Kidney (tissue), 14 donors: ENCODE measurements around the gene KLHL30. TPM values are rescaled to one million over a fixed set of nuclear protein-coding genes. Genes with fewer than 3 reads are reported as not detected.

Source experiments
- DNase-seq, 5 donors: peaks; one replicate each; pipeline ENCODE4 v3.0.0-alpha.2; 2013 to 2020
- FAIRE-seq: peaks from 2 replicates; lab custom pipeline; 2012; peaks lifted over from hg19 to GRCh38; lab: Jason Lieb, UNC
- H3K27ac ChIP-seq, 2 donors: one replicate each; pipeline ENCODE4 v1.7.0; 2013; ENCODE audit warnings: low read depth in 2 of 2, low read length in 2 of 2, inconsistent platforms in 1 of 2
- H3K27me3 ChIP-seq: one replicate; pipeline ENCODE4 v1.7.1; 2013; ENCODE audit warnings: low read length, inconsistent platforms; ENCODE audit not compliant: control insufficient read depth, insufficient read depth
- H3K36me3 ChIP-seq, 3 donors: one replicate each; pipeline versions ENCODE4 v1.7.0 to v1.7.1; 2013; ENCODE audit warnings: low read length in 3 of 3, control low read depth in 1 of 3, inconsistent platforms in 1 of 3; ENCODE audit not compliant: insufficient read depth in 3 of 3, control insufficient read depth in 2 of 3
- H3K4me1 ChIP-seq, 3 donors: one replicate each; pipeline versions ENCODE4 v1.7.0 to v1.7.1; 2013; ENCODE audit warnings: low read length in 3 of 3, inconsistent platforms in 1 of 3, low read depth in 1 of 3; ENCODE audit not compliant: control insufficient read depth in 2 of 3, insufficient read depth in 2 of 3
- H3K4me3 ChIP-seq, 3 donors: one replicate each; pipeline versions ENCODE4 v1.7.0 to v1.8.1; 2013; ENCODE audit warnings: low read length in 3 of 3, control low read depth in 1 of 3, inconsistent platforms in 1 of 3
- H3K9ac ChIP-seq, 3 donors: one replicate each; pipeline versions ENCODE4 v1.7.0 to v1.7.1; 2013; ENCODE audit warnings: low read length in 3 of 3, control low read depth in 1 of 3, inconsistent platforms in 1 of 3
- H3K9me3 ChIP-seq, 3 donors: one replicate each; pipeline versions ENCODE4 v1.7.0 to v1.7.1; 2013; ENCODE audit warnings: low read length in 3 of 3, control low read depth in 1 of 3, inconsistent platforms in 1 of 3; ENCODE audit not compliant: control insufficient read depth in 2 of 3, insufficient read depth in 1 of 3
- CTCF ChIP-seq: IDR thresholded peaks from 3 replicates; pipeline ENCODE4 v1.5.1; 2012; ENCODE audit warnings: mild to moderate bottlenecking, moderate library complexity, borderline replicate concordance; ENCODE audit not compliant: insufficient read depth; ENCODE audit errors: extremely low read depth
- intact Hi-C: fragments of 100-400 bp; cut with DNase I; formaldehyde crosslinking; loops from one replicate; pipeline ENCODE4 v1.11.1; 2022
- polyA plus RNA-seq: library from polyadenylated mRNA; stranded (reverse); fragments of 350-450 nt; fragmentation: Illumina TruSeq; extraction: RNeasy Lipid Tissue Mini Kit (QIAGEN cat#74804); gene quantifications from one replicate; pipeline ENCODE4 v1.2.3, GENCODE V29; 2014; ENCODE audit warnings: low read depth, low replicate concordance; ENCODE audit not compliant: insufficient read depth
- total RNA-seq: library from RNA; stranded (reverse); fragmentation: NEBNext Ultra II Directional; extraction: Animal tissue kit (Norgen Biotek cat#: 25700); gene quantifications from one replicate; pipeline ENCODE4 v1.2.1, GENCODE V29; 2021
- donor health status: control.
- donor health status: control.
- donor health status: control.
- donor health status: control.
- donor health status: control.
- donor health status: DM: yes; HTN: yes; CAD: no.
- donor health status: Normal renal cell carcinoma (clear cell type).

Gene KLHL30
- total and polyA plus RNA-seq, 2 donors from 2014 or later, result 0.24 to 5.7 TPM

DNA sequence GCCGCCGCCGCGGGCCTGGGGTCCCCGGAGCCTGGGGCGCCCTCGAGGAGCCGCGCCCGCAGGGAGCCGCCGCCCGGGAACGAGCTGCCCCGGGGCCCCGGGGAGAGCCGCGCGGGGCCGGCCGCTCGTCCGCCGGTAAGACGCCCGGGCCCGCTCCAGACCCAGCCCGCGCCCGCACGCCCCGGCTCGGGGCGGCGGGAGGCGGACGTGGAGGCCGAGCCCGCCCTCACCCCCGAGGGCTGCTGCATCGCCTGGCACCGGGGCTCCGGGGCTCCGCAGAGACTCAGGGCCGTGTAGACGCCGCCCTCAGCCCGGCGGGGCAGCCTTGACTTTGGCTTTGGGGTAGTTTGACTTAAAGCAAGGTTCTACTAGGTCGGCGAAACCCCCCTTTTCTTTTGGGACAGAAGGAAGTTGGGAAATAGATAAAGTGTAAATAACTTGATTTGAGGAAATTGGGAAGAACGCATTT, 20.6 kb downstream of the KLHL30 start:
- no peak overlapping the region for H3K9ac ChIP-seq
- no peak for FAIRE-seq
- peak in 2 of 5 donors; percentile 58 to 73 for DNase-seq

DNA sequence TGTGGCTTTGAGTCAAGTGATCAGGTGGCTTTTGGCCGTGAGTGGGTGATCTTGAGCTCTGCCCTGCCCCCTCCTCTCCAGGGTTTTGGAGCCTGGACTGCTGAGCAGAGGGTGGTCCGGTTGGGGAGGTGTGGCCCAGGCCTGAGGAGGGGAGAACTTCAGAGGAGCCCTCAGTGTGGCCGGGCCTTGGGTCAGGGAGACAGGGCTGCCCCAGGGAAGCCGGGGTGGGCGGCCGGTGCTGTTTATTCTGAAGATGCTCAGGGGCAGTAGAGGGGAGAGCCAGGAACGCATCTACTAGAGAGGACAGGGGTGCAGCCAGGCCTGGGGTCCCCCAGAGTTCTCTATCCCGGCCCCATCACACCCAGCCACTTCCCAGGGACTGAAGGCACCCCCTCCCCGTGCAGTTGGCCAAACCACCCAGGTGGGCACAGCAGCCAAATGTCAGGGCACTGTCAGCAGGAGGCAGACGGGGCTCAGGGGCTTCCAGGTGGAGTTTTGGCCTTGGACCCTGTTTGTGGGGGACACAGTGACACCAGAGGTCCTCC, 21.3 kb downstream of the KLHL30 start:
- Histone ChIP-seq H3K36me3 (no peaks in the 10 kb centered on the region), H3K4me3 (no peak overlapping the region), H3K27ac (no peak overlapping the region), H3K9me3 (no peaks in the 10 kb centered on the region), H3K9ac (no peak overlapping the region), H3K4me1 (no peaks in the 10 kb centered on the region), H3K27me3 (no peaks in the 10 kb centered on the region)
- FAIRE-seq (no peak), DNase-seq (peak in 2 of 5 donors; percentile 73 to 76)
- no peak for TF ChIP-seq CTCF
- intact Hi-C loops, result no loop called here

More for the DNA sequence above, 20.6 kb downstream of the KLHL30 start:
- Histone ChIP-seq H3K9me3 (no peaks in the 10 kb centered on the region), H3K36me3 (no peaks in the 10 kb centered on the region), H3K4me3 (no peak overlapping the region), H3K4me1 (no peaks in the 10 kb centered on the region), H3K27me3 (no peaks in the 10 kb centered on the region), H3K27ac (no peak overlapping the region)
- intact Hi-C loops, result no loop called here
- TF ChIP-seq CTCF, result no peak

DNA sequence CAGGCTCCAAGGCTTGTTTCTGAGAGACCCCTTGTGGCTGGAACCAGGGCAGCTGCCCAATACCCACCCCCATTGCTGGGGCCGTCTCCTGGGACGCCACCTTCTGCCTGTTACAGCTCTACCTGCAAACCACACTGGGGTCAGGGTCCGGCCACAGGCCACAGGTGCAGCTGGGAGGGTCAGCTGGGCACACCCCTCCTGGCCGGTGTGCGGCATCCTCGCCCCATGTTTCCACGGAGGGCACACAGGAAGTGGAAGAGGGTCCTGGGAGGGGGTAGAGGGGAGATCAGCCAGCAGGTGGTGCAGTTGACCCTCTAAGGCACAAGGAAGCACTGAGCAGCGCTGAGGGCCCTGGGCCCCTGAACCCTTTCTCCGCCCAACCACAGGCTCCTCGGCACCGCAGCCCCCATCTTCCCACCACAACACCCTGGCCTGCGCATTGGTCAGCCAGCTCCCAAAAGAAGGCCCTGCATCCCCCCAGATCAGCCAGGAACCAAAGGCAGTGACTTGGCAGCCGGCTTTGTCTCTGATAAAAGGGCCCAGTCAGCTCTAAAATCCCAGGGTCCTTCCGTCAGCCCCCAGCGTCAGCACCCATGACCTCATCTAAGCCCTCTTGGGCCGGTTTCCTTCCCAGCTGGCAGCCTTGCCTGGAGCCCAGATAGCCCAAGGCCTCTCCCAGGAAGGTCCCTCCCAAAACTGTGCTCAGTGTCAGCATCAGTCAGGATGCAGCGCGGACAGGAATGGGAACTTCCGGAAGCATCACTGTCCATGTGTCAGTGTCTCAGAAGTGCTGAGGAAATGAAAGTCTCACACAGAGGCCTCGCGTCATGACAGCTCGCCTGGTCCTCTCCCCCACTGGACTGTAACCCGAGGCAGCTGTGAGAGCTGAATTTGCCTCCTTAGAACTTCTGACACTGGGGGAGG, 22.0 kb downstream of the KLHL30 start:
- Histone ChIP-seq H3K9ac (no peak overlapping the region), H3K27ac (no peak overlapping the region), H3K27me3 (no peaks in the 10 kb centered on the region), H3K9me3 (no peaks in the 10 kb centered on the region), H3K4me1 (no peaks in the 10 kb centered on the region), H3K36me3 (no peaks in the 10 kb centered on the region), H3K4me3 (no peak overlapping the region)
- intact Hi-C loops, result no loop called here
- no peak for TF ChIP-seq CTCF
- peak in 4 of 5 donors; percentile 49 to 84 (median 72) for DNase-seq
- no peak for FAIRE-seq
